ENCODE measurements around the gene TRIM24. TPM values are rescaled to one million over a fixed set of nuclear protein-coding genes. Genes with fewer than 3 reads are reported as not detected.
A peak's percentile ranks its signal among the peaks of the same experiment; 100 is the strongest.
"Not testable (repeated sequence)": the region's sequence is repeated elsewhere in the genome, so short reads cannot be mapped to it uniquely, and the experiment has no call there.

The TRIM24 gene
- total RNA-seq: 10 to 100 TPM; 16.2 to 18.1 TPM

DNA sequence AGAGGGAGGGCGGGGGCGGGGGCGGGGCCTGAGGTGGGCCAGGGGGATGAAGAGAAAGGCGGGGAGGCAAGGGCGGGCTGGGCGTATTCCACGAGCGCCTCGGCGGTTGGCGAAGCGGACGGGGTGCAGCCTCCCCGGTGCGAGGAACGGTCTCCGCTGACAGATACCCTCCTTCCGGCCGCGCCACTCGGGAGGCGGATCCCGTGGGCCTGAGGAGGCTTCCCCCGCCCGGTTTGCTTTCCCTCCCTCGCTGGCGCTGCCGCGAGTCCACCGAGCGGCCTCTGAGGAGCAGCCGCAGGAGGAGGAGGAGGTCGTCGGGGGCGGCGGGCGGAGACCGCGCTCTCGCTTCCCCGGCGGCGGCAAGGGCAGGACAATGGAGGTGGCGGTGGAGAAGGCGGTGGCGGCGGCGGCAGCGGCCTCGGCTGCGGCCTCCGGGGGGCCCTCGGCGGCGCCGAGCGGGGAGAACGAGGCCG lies at the start of gene TRIM24:
Gene TRIM24, plus strand, starts transcription at position 84 of the 473 bp plus-strand sequence. Its CDS starts 290 bp downstream, at position 374.
- DNase-seq (peak in 1 of 2 donors; percentile 97), ATAC-seq (replicated peaks in 1 of 2) (peak; percentile 87)
- Mint-ChIP-seq H3K4me1 (ENCODE audit: low read depth) (peaks cover 31% of the 10 kb centered on the region), H3K36me3 (ENCODE audit: insufficient read depth in 2 of 2) (peaks cover 2 to 3% of the 10 kb centered on the region in 2 donors), H3K4me3 (peak within 1 kb of the TSS; percentile 86 to 90), H3K27me3 (ENCODE audit: low read depth) (no peaks in the 10 kb centered on the region), H3K27ac (peak within 1 kb of the TSS; percentile 72), H3K9me3 (no peaks in the 10 kb centered on the region)

DNA sequence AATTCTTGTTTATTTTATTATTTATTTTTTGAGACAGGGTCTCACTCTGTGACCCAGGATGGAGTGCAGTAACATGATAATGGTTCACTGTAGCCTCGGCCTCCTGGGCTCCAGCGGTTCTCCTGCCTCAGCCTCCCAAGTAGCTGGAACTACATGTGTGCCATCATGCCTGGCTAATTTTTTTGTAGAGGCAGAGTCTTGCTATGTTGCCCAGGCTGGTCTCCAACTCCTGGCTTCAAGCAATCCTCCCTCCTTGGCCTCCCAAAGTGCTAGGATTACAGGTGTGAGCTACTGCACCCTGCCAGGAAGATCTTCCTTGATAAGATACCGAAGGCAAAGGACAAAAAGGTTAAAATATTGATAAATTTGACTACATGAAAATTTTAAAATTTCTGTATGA lies 48.0 kb upstream of the TRIM24 start:
- DNase-seq; H3K27ac Mint-ChIP-seq; H3K27me3 Mint-ChIP-seq (ENCODE audit: low read depth); H3K36me3 Mint-ChIP-seq (ENCODE audit: insufficient read depth in 2 of 2); H3K4me3 Mint-ChIP-seq; H3K9me3 Mint-ChIP-seq; H3K4me1 Mint-ChIP-seq (ENCODE audit: low read depth); ATAC-seq (replicated peaks in 1 of 2): not testable (repeated sequence)

DNA sequence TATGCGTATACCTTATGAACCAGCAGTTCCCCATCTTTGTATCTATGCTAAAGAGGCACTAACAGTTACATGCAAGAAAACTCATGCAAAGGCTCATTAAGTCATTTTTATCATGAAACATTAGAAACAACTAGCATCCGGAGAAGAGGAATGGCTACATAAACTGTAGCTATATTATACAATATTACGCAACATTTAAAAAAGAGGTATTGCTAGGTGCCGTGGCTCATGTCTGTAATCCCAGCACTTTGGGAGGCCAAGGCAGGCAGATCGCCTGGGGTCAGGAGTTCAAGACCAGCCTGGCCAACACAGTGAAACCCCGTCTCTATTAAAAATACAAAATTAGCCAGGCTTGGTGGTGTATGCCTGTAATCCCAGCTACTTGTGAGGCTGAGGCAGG lies 47.1 kb upstream of the TRIM24 start:
- not testable (repeated sequence) for H3K4me1 Mint-ChIP-seq (ENCODE audit: low read depth); H3K9me3 Mint-ChIP-seq; DNase-seq; H3K4me3 Mint-ChIP-seq; H3K27me3 Mint-ChIP-seq (ENCODE audit: low read depth); ATAC-seq (replicated peaks in 1 of 2); H3K27ac Mint-ChIP-seq; H3K36me3 Mint-ChIP-seq (ENCODE audit: insufficient read depth in 2 of 2)

DNA sequence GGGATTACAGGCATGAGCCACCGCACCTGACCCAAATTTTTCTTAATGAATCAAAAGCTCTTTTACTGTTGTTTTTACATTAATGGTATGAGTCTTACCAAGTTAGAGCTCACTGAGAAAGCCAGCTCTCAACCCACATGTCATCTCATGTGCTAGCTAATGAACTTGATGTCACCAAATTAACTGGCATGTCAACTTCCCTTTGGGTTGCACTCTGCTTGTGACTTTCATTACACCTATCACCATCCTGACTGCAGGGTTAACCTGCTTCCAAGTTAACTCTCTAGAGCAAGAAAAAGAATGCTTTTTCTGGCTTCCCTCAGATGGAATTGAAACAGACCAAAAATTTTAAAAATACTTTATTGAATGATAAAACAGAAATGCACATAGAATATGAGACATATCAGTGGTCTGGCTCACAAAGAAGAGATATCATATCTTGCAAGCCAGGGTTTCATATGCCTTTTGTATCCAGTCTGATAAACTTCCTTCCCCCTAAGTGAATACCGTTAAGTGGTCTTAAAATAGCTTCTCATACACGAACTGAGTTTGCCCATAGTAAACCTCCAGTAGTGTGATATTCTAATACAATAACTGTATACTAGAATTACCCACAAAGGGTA lies 42.9 kb upstream of the TRIM24 start:
- Mint-ChIP-seq H3K27me3 (ENCODE audit: low read depth) (no peaks in the 10 kb centered on the region), H3K4me3 (no peak overlapping the region), H3K4me1 (ENCODE audit: low read depth) (no peaks in the 10 kb centered on the region), H3K9me3 (no peaks in the 10 kb centered on the region), H3K27ac (no peak overlapping the region), H3K36me3 (ENCODE audit: insufficient read depth in 2 of 2) (no peaks in the 10 kb centered on the region)
- ATAC-seq (replicated peaks in 1 of 2): no peak
- no peak for DNase-seq

DNA sequence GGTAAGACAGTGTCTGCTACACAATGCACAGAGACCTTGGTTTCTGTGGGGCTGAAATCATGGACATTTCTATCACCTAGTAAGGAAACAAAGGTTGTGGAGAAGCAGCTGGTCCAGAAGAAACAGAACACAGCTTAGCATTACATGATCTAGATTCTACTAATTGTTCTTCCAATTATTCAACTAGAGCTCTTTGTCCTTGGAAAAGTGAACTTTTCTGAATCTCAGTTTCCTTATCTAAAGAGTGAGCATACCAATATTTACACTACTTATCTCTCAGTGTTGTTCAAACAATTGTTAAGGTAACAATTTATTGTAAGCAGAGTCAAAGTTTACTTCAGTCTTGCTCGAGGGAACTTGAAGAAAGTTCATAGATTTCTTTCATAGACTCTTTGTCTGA lies 42.3 kb upstream of the TRIM24 start:
- Mint-ChIP-seq H3K27me3 (ENCODE audit: low read depth) (no peaks in the 10 kb centered on the region), H3K36me3 (ENCODE audit: insufficient read depth in 2 of 2) (no peaks in the 10 kb centered on the region), H3K4me3 (no peak overlapping the region), H3K4me1 (ENCODE audit: low read depth) (no peaks in the 10 kb centered on the region), H3K9me3 (no peaks in the 10 kb centered on the region), H3K27ac (no peak overlapping the region)
- ATAC-seq (replicated peaks in 1 of 2) (no peak), DNase-seq (no peak)

DNA sequence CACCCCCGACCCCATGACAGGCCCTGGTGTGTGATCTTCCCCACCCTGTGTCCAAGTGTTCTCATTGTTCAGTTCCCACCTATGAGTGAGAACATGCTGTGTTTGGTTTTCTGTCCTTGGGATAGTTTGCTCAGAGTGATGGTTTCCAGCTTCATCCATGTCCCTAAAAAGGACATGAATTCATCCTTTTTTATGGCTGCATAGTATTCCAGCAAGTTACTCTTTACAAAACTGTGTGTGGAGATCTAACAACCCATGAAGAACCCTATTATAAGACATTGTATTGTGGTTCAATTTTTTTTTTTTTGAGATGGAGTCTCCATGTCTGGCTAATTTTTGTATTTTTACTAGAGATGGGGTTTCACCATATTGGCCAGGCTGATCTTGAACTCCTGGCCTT lies 41.7 kb upstream of the TRIM24 start:
- not testable (repeated sequence) for H3K9me3 Mint-ChIP-seq, H3K27ac Mint-ChIP-seq, DNase-seq

DNA sequence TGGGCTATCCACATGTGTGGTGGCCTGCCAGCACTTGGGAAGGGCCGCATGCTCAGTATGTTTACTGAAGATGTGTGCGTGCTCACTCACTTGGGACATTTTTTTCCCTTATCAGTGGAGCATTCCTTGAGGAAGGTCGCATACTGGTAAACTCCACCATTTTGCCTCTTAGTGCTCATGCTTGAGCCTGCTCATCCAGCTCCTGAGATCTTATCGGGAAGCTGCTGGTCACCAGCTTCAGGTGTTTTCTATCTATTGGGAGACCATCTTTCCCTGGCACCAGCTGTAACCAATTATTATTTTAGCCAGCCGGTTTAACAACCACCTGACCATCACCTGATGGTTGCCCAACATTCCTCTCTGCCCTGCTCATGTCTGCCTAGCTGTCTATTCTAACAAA lies 35.0 kb upstream of the TRIM24 start:
- H3K27me3 Mint-ChIP-seq (ENCODE audit: low read depth): no peaks in the 10 kb centered on the region
- H3K4me3 Mint-ChIP-seq: no peak overlapping the region
- H3K27ac Mint-ChIP-seq: no peak overlapping the region
- DNase-seq (no peak), ATAC-seq (replicated peaks in 1 of 2) (no peak)
- peaks cover 8 to 9% of the 10 kb centered on the region in 2 donors for H3K36me3 Mint-ChIP-seq (ENCODE audit: insufficient read depth in 2 of 2)
- H3K4me1 Mint-ChIP-seq (ENCODE audit: low read depth): no peaks in the 10 kb centered on the region
- H3K9me3 Mint-ChIP-seq: peaks cover 8% of the 10 kb centered on the region in 2 donors

More for the DNA sequence above, 41.7 kb upstream of the TRIM24 start:
- H3K36me3 Mint-ChIP-seq (ENCODE audit: insufficient read depth in 2 of 2); ATAC-seq (replicated peaks in 1 of 2); H3K4me1 Mint-ChIP-seq (ENCODE audit: low read depth); H3K27me3 Mint-ChIP-seq (ENCODE audit: low read depth); H3K4me3 Mint-ChIP-seq: not testable (repeated sequence)

DNA sequence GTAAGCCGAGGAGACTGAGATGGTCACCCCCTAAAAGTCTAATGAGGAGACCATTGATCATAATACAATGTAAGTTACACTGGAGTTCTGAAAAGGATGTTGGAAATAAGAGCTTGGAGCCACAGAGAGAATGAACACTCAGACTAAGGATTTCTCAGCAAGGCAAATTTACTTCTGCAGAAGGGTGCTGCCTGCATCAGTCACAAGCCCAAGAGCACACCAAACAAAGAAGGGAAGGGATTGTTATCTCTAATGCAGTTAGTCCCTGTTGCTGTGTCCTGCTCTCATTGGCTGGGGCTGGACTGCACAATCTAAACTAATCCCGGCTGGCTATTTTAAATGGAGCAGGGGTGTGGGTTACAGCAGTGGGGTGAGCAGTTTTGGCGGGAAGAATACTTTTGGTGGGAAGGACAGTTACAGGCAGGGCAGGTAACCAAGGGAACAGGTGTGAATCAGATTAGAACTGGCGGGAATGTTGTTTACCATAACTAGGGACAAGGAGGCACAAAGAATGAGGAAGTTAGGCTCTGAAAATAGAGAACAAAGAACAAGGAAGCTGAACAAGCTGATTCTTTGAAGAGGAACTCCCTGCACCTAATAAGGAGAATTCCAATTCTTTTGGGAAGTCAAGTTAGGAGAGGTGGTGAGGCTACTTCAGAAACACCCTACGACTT lies 30.3 kb upstream of the TRIM24 start:
- Mint-ChIP-seq H3K27ac (no peak overlapping the region), H3K9me3 (peaks cover 13 to 14% of the 10 kb centered on the region in 2 donors), H3K36me3 (ENCODE audit: insufficient read depth in 2 of 2) (peaks cover 16 to 20% of the 10 kb centered on the region in 2 donors), H3K4me3 (no peak overlapping the region), H3K27me3 (ENCODE audit: low read depth) (no peaks in the 10 kb centered on the region), H3K4me1 (ENCODE audit: low read depth) (peaks cover 5% of the 10 kb centered on the region)
- no peak for ATAC-seq (replicated peaks in 1 of 2)
- no peak for DNase-seq

DNA sequence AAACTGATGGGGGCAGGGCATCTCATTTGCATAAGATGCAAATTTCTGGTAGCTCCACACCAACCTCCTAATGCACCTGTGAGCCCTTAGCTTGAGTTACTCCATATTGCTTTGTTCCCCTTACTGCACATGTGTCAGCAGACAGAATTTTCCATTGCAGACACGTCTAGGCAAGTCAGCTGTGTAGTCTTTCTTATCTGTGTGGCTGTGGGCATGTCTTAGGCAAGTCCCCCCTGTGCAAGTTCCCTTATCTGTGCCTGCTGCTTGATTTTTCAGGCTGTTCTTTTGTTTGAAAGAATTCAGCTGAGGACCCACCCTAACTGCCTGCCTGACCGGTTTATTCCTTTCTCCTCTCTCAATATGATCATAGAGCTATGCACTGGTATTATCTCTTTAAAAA lies 28.5 kb upstream of the TRIM24 start:
- DNase-seq (no peak), ATAC-seq (replicated peaks in 1 of 2) (no peak)
- H3K27ac Mint-ChIP-seq: no peak overlapping the region
- H3K9me3 Mint-ChIP-seq: peaks cover 14 to 15% of the 10 kb centered on the region in 2 donors
- H3K36me3 Mint-ChIP-seq (ENCODE audit: insufficient read depth in 2 of 2): peaks cover 16 to 20% of the 10 kb centered on the region in 2 donors
- H3K4me3 Mint-ChIP-seq: no peak overlapping the region
- no peaks in the 10 kb centered on the region for H3K27me3 Mint-ChIP-seq (ENCODE audit: low read depth)
- peaks cover 5% of the 10 kb centered on the region for H3K4me1 Mint-ChIP-seq (ENCODE audit: low read depth)

DNA sequence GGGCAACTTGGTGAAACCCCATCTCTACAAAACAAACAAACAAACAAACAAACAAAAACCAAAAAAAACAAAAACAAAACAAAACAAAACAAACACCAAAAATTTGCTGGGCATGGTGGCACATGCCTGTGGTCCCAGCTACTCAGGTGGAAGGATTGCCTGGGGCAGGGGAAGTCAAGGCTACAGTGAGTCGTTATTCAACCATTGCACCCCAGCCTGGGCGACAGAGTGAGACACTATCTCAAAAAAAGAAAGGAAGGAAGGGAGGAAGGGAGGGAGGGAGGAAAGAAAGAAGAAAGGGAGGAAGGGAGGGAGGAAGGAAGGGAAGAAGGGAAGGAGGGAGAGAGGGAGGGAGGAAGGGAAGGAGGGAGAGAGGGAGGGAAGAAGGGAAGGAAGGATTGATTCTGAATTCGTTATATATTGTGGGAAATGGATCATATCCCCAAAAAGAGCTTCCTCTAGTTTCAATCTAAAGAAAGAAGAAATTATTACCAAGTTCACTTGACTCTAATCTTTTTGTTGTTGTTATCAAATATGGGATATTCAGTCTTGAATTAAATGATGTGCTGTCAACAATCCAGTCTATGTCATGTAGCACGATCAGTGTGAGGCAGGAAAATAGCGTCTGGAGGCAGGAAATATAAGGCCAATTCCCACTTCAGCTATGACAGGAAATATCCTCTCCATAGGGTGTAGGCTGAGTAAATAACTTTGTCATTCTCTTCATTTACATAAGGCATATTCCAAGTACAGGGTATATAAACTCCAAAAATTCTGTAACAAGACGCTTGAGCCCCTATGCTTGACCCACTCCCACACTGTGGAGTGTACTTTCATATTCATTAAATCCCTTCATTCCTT lies 26.2 kb upstream of the TRIM24 start:
- Mint-ChIP-seq H3K27ac (no peak overlapping the region), H3K9me3 (peaks cover 13 to 14% of the 10 kb centered on the region in 2 donors), H3K27me3 (ENCODE audit: low read depth) (no peaks in the 10 kb centered on the region), H3K4me3 (no peak overlapping the region), H3K4me1 (ENCODE audit: low read depth) (peaks cover 5% of the 10 kb centered on the region), H3K36me3 (ENCODE audit: insufficient read depth in 2 of 2) (peaks cover 15 to 16% of the 10 kb centered on the region in 2 donors)
- DNase-seq (no peak), ATAC-seq (replicated peaks in 1 of 2) (no peak)

DNA sequence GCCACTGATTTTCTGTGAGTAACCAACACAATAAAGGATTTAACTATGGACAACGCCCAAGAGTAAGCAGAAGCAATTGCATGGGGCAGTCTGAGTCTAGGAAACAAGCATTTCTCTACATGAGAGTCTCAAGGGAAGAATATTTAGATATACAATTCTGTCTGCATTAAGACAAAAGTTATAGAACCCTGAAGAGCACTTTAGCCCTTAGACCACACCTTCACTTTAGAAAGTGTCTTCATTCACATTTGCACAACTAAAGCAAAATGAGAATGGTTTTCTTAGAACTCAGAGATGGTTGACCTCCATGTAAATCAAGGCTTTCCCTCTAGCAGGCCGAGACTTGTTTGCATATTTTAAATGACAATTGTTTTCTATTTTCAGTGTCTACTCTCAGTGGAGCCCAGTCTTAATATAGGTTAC lies 25.5 kb upstream of the TRIM24 start:
- Mint-ChIP-seq H3K9me3 (peaks cover 10 to 11% of the 10 kb centered on the region in 2 donors), H3K27ac (no peak overlapping the region), H3K4me3 (no peak overlapping the region), H3K4me1 (ENCODE audit: low read depth) (peaks cover 11% of the 10 kb centered on the region), H3K27me3 (ENCODE audit: low read depth) (no peaks in the 10 kb centered on the region), H3K36me3 (ENCODE audit: insufficient read depth in 2 of 2) (peaks cover 11 to 15% of the 10 kb centered on the region in 2 donors)
- DNase-seq (no peak), ATAC-seq (replicated peaks in 1 of 2) (no peak)

DNA sequence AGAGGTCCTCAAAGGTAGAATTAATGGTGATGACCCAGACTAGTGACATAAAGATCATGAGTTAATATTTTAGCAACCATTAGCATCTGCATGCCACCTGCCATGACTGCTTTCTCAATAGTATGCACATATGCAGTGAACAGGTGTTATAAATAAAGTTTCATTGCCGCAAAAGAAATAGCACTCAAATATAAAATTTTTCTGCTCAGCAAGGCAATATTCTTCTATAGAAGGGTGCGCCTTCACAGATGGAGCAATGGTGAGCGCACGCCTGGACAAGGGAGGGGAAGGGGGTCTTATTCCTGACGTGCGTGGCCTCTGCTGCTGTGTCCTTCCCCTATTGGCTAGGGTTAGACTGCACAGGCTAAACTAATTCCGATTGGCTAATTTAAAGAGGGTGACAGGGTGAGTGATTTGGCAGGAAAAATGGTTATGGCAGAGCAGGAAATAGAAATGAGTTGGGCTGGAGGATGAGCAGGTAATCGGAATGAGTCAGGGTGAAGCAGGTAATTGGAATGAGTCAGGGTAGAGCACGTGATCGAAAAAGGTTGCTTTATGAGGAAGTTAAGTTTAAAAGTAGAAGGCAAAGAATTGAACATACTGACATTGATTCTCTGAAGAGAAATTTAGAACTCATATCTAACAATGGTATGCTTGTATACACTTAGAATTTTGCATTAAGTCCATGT lies 24.7 kb upstream of the TRIM24 start:
- Mint-ChIP-seq H3K36me3 (ENCODE audit: insufficient read depth in 2 of 2) (peaks cover 7 to 9% of the 10 kb centered on the region in 2 donors), H3K27me3 (ENCODE audit: low read depth) (no peaks in the 10 kb centered on the region), H3K4me1 (ENCODE audit: low read depth) (peaks cover 11% of the 10 kb centered on the region), H3K9me3 (peaks cover 6 to 7% of the 10 kb centered on the region in 2 donors), H3K4me3 (no peak overlapping the region), H3K27ac (no peak overlapping the region)
- DNase-seq: no peak
- ATAC-seq (replicated peaks in 1 of 2): no peak
